ENCODE results near the gene ARHGEF38.

Gene ARHGEF38

GRCh38 chr4:105627620-105628019, 75.2 kb downstream of the ARHGEF38 start:
- DNase-seq (ENCODE audit: low read depth in 1 of 2, low spot score in 1 of 2): no peak
- in situ Hi-C loops (cut with HindIII; ENCODE audit: low pct_unique_long_range_greater_than_20kb, low sequenced_read_pairs): no loop called here
- TF ChIP-seq JUND (IDR thresholded peaks at IDR 0.05; ENCODE audit: low read depth): no peak

DNA sequence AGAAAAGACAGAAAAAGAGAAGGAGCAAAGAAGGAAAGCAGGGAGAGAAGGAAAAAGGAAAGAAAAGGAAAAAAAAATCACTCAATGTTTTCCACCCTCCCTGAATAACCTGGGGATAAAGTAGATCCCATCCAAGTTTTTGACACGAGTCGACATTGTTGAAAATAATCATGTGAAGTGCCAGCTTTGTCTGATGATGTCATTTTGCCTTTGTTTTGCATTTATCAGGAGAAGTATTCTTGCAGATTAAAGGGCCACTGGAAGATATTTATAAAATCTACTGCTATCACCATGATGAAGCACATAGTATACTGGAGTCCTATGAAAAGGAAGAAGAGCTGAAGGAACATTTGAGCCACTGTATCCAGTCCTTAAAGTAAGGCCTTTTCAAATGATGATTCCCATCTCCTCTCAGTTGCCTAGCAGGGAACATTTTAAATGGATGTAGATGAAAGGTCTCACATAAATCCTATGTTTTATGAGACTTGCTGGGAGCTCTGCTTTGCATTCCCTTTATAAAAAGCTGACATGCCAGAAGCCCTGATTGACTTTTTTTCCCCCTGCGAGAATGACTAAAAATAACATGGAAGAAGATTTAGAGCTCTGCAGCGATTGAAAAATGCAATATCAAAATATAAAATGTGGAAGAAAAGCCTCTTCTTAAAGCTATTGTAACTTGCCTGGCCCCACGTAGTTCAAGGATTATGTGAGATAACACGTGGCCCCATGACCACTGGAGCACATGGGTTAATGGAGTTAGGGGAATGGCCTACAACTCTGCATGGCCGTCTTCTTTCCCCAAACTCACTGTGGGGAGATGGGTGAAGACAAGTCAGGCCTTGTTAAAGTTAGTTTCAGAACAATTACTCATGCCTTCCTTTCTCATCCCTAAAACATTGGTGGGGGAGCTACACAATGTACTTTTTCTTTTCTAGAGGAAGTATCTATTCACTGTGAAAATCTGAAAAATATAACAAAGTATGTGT, 78.5 kb downstream of the ARHGEF38 start:
- no peak for TF ChIP-seq JUND (IDR thresholded peaks at IDR 0.05; ENCODE audit: low read depth)
- no peak for DNase-seq (ENCODE audit: low read depth in 1 of 2, low spot score in 1 of 2)
- in situ Hi-C loops (cut with HindIII; ENCODE audit: low pct_unique_long_range_greater_than_20kb, low sequenced_read_pairs): no loop called here

GRCh38 chr4:105631818-105632400, 79.5 kb downstream of the ARHGEF38 start:
- no peak for DNase-seq (ENCODE audit: low read depth in 1 of 2, low spot score in 1 of 2)
- in situ Hi-C loops (cut with HindIII; ENCODE audit: low pct_unique_long_range_greater_than_20kb, low sequenced_read_pairs): no loop called here
- TF ChIP-seq JUND (IDR thresholded peaks at IDR 0.05; ENCODE audit: low read depth): no peak

- DNase-seq (ENCODE audit: low read depth in 1 of 2, low spot score in 1 of 2): peak in 1 of 2 experiments; percentile 7
- no peak for TF ChIP-seq JUND (IDR thresholded peaks at IDR 0.05; ENCODE audit: low read depth)
- in situ Hi-C loops (cut with HindIII; ENCODE audit: low pct_unique_long_range_greater_than_20kb, low sequenced_read_pairs): no loop called here
Measured at GRCh38 chr4:105632599-105632998, 80.2 kb downstream of the ARHGEF38 start.

DNA sequence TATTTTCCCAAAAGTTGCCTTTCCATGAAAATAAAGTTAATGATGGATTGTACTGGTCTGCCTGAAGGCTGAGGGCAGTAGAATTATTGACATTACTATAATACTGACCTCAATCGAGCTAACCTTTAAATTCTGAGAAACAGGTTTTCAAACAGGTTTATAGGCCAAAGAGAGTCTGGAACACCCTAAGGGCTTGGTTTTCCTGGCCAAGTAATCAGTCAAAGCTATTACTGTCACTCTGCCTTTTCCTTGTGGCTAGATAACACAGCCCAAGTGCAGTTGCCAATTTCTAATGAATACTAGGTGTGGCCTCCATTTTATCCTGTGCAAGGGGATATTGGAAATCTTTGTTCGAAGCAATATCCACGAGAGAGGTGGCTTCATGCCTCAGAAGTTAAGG, 80.8 kb downstream of the ARHGEF38 start:
- TF ChIP-seq JUND (IDR thresholded peaks at IDR 0.05; ENCODE audit: low read depth): peak; percentile 71; the same call in 1 of the 2 replicates
- in situ Hi-C loops (cut with HindIII; ENCODE audit: low pct_unique_long_range_greater_than_20kb, low sequenced_read_pairs): no loop called here
- DNase-seq (ENCODE audit: low read depth in 1 of 2, low spot score in 1 of 2): peak in 1 of 2 experiments; percentile 93

DNA sequence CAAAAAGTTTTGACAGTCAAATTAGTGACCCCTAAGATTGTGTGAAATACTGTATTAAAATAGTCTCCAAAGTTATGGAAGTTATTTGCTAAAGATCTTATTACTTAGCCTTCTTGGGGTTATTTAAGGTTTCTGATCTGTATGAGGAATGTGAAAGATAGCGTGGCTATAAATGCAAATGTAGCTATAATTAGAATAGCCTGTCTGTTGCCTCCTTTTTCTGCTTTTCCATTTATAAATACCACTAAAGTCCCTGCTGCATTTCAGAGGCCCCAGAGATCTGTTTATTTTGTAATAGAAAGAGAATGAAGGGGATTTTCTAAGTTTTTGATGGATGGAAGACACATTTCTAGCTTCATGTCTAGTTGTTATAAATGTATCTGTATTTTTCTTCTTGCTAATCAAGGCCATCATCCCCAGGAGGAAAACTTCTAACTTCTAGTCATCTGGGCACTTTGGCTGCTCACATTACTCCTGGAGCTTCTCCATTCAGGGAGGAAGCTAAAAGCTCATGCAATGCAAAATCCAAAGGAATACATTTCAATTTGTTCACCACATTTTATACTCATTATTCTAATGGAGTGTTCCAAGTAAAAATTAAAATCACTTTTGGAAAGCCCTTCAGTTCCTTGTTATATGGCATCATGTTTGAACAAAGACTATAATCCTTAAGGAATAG, 82.1 kb downstream of the ARHGEF38 start:
- DNase-seq (ENCODE audit: low read depth in 1 of 2, low spot score in 1 of 2): no peak
- in situ Hi-C loops (cut with HindIII; ENCODE audit: low pct_unique_long_range_greater_than_20kb, low sequenced_read_pairs): no loop called here
- no peak for TF ChIP-seq JUND (IDR thresholded peaks at IDR 0.05; ENCODE audit: low read depth)

- in situ Hi-C loops (cut with HindIII; ENCODE audit: low pct_unique_long_range_greater_than_20kb, low sequenced_read_pairs): no loop called here
- DNase-seq (ENCODE audit: low read depth in 1 of 2, low spot score in 1 of 2): peak in 1 of 2 experiments; percentile 36
- no peak for TF ChIP-seq JUND (IDR thresholded peaks at IDR 0.05; ENCODE audit: low read depth)
Measured at GRCh38 chr4:105637408-105638176, 85.2 kb downstream of the ARHGEF38 start.

- no peak for TF ChIP-seq JUND (IDR thresholded peaks at IDR 0.05; ENCODE audit: low read depth)
- no peak for DNase-seq (ENCODE audit: low read depth in 1 of 2, low spot score in 1 of 2)
- in situ Hi-C loops (cut with HindIII; ENCODE audit: low pct_unique_long_range_greater_than_20kb, low sequenced_read_pairs): no loop called here
Measured at GRCh38 chr4:105641845-105642244, 89.4 kb downstream of the ARHGEF38 start.

DNA sequence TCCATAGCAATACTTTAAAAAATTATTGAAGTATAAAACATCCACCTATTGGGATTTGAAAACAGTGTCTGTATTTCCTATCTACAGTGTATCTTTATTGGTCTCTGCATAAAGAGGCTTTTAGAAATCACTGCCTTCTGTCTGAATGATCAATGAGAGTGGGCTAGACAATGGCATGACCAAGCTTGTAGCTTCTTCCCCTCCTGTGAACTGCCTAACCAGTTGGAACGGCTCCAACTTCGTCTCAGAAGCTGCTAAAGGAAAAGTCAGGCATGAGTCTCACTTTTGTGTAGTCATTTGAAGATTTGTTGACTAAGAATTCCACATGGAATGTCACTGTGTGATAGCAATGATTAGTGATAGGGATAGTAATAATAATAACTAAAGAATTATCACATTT, 91.8 kb downstream of the ARHGEF38 start:
- in situ Hi-C loops (cut with HindIII; ENCODE audit: low pct_unique_long_range_greater_than_20kb, low sequenced_read_pairs): no loop called here
- DNase-seq (ENCODE audit: low read depth in 1 of 2, low spot score in 1 of 2): no peak
- no peak for TF ChIP-seq JUND (IDR thresholded peaks at IDR 0.05; ENCODE audit: low read depth)

DNA sequence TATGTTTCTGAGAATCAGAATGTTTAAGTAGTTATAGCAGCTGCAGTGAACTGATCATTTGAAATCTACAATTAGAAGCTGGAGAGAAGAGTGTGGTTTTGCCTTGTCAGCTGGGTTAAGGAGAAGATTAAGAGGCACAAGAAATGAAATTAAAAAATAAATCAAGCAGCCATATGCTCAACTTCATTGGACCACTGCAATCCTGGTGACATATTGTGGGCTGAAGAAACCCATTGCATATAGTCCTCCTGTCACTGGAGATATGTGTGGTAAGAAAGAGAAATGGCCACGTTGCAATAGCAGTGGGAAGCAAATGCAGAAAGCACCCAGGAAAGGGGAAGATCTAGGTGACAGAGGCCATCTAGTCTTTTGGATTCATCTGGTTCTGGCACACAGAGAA, 93.0 kb downstream of the ARHGEF38 start:
- in situ Hi-C loops (cut with HindIII; ENCODE audit: low pct_unique_long_range_greater_than_20kb, low sequenced_read_pairs): no loop called here
- TF ChIP-seq JUND (IDR thresholded peaks at IDR 0.05; ENCODE audit: low read depth): no peak

DNA sequence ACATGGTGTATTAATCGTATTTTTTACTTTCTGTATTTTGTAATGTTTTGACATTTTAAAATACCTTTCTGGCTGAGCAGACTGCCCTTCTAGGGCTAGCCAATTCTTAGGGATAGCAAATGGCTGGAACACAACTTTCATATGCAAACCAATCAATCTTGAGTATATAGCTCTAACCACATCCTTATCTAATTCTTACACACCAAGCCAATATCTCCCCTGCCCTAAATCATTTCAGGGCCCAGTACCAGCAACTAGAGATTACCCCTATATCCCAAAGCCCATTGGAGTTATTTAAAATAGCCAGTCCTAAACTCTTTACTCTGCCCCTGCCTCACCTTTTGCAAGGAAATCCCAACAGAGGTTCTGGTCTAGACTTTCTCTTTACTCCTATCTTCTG, 97.8 kb downstream of the ARHGEF38 start:
- TF ChIP-seq JUND (IDR thresholded peaks at IDR 0.05; ENCODE audit: low read depth): no peak
- in situ Hi-C loops (cut with HindIII; ENCODE audit: low pct_unique_long_range_greater_than_20kb, low sequenced_read_pairs): no loop called here
- DNase-seq (ENCODE audit: low read depth in 1 of 2, low spot score in 1 of 2): no peak

More for the DNA sequence above, 93.0 kb downstream of the ARHGEF38 start:
- DNase-seq (ENCODE audit: low read depth in 1 of 2, low spot score in 1 of 2): no peak

- in situ Hi-C loops (cut with HindIII; ENCODE audit: low pct_unique_long_range_greater_than_20kb, low sequenced_read_pairs): no loop called here
- no peak for TF ChIP-seq JUND (IDR thresholded peaks at IDR 0.05; ENCODE audit: low read depth)
- no peak for DNase-seq (ENCODE audit: low read depth in 1 of 2, low spot score in 1 of 2)
Measured at GRCh38 chr4:105651884-105652283, 99.5 kb downstream of the ARHGEF38 start.
